GM19328 (cell line): ENCODE data around the gene PSTPIP1.

ENCODE experiments used
- ATAC-seq: cut with Tn5 transposase; IDR thresholded peaks from one replicate; pipeline ENCODE4 v1.9.1; 2021; ENCODE audit warnings: mild to moderate bottlenecking, moderate library complexity; ENCODE audit not compliant: unreplicated experiment

The PSTPIP1 gene

GRCh38 chr15:76998663-76999285 lies 3.8 kb downstream of the PSTPIP1 start:
- no peak for ATAC-seq

GRCh38 chr15:76999996-77000395 lies 5.1 kb downstream of the PSTPIP1 start:
- no peak for ATAC-seq

- no peak for ATAC-seq
Measured at GRCh38 chr15:77001351-77001750, 6.4 kb downstream of the PSTPIP1 start.

- no peak for ATAC-seq
Measured at GRCh38 chr15:77001966-77002365, 7.0 kb downstream of the PSTPIP1 start.

GRCh38 chr15:77002436-77002835 lies 7.5 kb downstream of the PSTPIP1 start:
- ATAC-seq = no peak

GRCh38 chr15:77002954-77003912 lies 8.3 kb downstream of the PSTPIP1 start:
- ATAC-seq = no peak

GRCh38 chr15:77004189-77004588 lies 9.3 kb downstream of the PSTPIP1 start:
- no peak for ATAC-seq

GRCh38 chr15:77009176-77009575 lies 14.2 kb downstream of the PSTPIP1 start:
- ATAC-seq = no peak

- no peak for ATAC-seq
Measured at GRCh38 chr15:77009646-77010311, 14.9 kb downstream of the PSTPIP1 start.

GRCh38 chr15:77010312-77010686 lies 15.4 kb downstream of the PSTPIP1 start:
- ATAC-seq = no peak

- ATAC-seq = no peak
Measured at GRCh38 chr15:77010857-77011256, 15.9 kb downstream of the PSTPIP1 start.

- no peak for ATAC-seq
Measured at GRCh38 chr15:77012117-77012712, 17.3 kb downstream of the PSTPIP1 start.

- ATAC-seq = no peak
Measured at GRCh38 chr15:77012868-77013267, 17.9 kb downstream of the PSTPIP1 start.

- no peak for ATAC-seq
Measured at GRCh38 chr15:77013776-77014131, 18.8 kb downstream of the PSTPIP1 start.

- ATAC-seq = no peak
Measured at GRCh38 chr15:77014132-77015081, 19.5 kb downstream of the PSTPIP1 start.

- no peak for ATAC-seq
Measured at GRCh38 chr15:77015646-77016320, 20.9 kb downstream of the PSTPIP1 start.

- no peak for ATAC-seq
Measured at GRCh38 chr15:77016321-77016695, 21.4 kb downstream of the PSTPIP1 start.

GRCh38 chr15:77017091-77017660 lies 22.2 kb downstream of the PSTPIP1 start:
- no peak for ATAC-seq
